NCI-H1092 treated with DMSO at 0.1 percent for 48 hours (cell line): ENCODE results near the gene PIP5KL1.

Source experiments
- DNase-seq: peaks from one replicate; lab custom pipeline; 2025; lab: John Stamatoyannopoulos, UW

Gene PIP5KL1

DNA sequence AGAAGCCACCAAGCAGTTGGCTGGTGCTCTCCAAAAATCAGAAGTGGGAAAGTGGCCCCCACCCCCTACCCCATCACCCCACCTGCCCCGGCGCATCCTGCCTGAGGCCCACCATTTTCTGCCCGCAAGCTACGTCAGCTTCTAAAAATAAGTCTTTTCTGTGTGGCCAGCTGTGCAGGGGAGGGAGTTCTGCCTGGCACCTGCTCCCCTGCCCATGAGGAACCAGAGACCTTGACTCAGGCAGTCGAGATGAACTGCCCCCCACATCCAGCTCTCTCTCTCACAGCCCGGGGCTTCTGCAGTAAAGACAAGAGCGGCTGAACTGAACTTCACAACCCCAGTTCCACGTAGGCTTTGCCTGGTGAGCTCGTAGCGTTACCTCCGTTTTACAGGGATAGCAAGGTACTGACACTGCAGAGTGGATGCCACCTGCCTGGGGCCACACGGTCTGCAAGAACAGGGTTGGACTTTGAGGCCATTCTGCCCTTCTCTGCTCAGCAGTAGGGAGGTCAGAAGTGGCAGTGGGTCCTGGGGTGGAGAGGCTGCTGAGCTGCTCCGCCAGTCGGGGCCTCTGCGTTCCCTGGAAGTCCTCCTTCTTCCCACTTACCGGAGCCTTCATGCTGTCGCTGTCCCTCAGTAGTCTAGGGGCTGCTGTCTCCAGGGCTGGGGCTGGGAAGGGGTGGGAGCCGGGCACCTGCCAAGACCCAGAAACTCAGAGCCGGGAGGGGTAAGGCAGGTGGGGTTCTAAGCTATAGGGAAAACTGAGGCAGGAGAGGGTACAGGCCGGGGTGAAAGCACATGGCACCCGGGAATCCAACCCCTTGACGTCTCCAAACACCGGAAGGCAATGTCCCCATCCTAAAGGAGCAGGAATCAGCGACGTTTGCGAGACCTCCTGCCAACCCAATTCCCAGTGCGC lies 14.5 kb downstream of the PIP5KL1 start:
- no peak for DNase-seq

DNA sequence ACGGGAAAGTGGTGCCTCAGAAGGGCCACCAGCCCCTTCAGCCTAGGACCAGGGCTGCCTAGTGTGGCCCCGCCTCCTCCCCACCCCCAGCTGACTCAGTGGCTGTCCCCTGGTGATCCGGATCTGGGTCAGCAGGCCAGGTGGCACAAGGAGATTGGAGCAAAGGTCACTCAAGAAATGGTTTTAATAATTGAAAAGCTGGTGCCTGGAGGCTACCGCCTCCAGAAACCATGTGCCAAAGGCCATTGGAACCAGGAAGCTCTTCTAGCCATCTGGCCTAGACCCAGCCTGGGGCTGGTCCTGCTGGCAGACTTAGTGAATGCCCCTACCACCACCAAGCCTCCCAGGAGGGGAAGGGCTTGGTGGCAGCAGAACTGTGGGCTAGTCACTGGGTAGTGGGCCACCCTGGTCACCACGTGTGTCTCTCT lies 15.2 kb downstream of the PIP5KL1 start:
- DNase-seq = no peak

DNA sequence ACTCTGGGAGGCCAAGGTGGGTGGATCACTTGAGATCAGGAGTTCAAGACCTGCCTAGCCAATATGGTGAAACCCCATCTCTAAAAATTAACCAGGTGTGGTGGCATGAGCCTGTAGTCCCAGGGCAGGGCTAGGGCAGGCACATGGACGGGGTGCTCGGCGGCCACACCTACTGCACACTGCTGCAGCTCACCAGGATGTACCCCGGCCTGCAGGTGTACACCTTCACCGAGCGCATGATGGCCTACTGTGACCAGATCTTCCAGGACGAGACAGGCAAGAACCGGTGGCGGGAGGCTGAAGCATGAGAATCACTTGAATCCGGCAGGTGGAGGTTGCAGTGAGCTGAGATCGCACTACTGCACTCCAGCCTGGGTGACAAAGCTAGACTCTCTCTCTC lies 16.9 kb downstream of the PIP5KL1 start:
- no peak for DNase-seq

DNA sequence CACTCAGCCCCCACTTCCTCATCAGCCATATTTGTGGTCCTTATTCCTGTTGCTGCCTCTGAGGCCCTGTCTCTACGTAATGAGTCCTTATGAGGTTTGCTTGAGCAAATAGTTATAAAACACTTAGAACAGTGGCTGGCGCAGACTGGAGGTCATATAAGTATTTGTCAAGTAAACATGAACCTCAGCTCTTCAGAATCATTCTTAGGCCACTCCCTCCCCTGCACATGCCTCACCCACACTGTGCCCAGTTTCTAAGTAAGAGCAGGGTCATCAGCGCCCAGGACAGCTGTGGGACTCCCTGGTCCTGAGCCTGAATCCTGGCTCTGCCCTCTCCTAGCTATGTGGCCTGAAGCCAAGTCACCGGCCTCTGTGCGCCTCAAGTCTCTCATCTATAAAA lies 17.7 kb downstream of the PIP5KL1 start:
- DNase-seq = no peak

DNA sequence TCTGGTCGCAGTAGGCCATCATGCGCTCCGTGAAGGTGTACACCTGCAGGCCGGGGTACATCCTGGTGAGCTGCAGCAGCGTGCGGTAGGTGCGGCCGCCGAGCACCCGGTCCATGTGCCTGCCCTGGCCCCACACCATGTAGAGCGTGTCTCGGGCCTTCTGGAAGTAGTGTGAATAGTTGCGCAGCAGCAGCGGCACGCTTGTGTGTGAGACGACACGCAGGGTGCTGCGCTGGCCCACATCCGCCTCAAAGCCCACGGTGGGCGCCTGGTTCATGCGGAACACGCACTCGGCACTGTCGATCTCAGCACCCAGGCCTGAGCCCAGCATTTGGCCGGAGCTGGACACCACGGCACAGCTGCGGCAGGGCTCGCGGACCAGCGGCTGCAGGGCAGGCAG lies 18.3 kb downstream of the PIP5KL1 start:
- DNase-seq = no peak

DNA sequence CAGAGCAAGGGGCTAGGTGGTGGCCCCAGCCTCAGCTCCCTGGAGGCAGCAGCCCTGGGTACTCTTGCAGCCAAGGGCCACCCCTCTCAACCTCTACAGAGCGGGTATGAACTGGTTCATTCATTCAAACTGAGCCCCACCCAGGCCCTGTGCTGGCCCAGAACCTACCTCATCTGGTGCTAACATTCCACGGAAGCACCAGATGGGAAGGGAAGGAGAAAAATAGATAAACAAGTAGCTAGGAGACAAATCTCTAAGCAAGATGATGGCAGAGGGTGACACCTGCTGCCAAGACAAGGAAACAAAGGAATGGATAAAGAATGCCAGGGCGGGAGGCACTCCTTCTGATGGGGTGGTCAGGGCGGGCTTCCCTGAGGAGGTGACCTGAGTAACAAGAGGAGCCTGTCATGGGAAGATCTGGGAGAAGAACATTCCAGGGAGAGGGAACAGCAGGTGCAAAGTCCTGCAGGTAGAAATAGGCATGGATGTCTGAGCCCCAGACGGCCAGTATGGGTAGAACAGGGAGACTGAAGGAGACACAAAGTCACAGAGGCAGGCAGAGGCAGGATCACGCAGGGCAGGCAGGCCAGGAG lies 19.9 kb downstream of the PIP5KL1 start:
- no peak for DNase-seq

DNA sequence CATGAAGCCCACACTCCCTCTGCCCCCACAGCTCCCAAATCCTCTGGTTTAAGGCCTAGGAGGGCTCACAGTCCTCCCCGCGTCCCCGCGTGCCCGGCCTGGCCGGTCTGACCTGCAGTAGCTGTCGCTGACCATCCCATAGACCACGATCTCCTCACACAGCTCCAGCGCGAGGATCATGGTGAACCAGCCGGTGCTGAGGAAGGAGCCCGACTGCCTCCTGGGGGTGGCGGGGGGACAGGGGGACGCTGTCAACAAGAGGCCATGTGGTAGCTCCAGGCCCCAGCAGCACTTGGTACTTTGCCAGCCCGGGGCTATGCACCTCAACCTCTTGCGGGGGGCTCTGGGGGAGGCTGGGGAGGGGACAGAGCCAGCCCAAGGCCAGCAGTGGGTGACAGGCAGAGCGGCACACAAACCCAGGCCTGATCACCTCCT lies 20.7 kb downstream of the PIP5KL1 start:
- no peak for DNase-seq

DNA sequence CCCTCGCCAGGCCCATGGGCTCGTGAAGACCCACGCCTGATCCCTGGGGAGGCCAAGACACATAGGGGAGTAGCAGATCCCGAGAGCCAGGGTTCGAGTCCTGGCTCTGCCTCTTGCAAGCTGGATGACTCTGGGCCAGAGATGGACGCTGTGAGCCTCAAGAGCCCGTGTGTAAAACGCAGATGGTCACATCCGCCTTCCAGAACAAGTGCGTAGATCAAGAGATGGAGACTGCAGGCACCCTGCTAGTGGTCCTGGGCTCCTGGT lies 22.0 kb downstream of the PIP5KL1 start:
- no peak for DNase-seq

DNA sequence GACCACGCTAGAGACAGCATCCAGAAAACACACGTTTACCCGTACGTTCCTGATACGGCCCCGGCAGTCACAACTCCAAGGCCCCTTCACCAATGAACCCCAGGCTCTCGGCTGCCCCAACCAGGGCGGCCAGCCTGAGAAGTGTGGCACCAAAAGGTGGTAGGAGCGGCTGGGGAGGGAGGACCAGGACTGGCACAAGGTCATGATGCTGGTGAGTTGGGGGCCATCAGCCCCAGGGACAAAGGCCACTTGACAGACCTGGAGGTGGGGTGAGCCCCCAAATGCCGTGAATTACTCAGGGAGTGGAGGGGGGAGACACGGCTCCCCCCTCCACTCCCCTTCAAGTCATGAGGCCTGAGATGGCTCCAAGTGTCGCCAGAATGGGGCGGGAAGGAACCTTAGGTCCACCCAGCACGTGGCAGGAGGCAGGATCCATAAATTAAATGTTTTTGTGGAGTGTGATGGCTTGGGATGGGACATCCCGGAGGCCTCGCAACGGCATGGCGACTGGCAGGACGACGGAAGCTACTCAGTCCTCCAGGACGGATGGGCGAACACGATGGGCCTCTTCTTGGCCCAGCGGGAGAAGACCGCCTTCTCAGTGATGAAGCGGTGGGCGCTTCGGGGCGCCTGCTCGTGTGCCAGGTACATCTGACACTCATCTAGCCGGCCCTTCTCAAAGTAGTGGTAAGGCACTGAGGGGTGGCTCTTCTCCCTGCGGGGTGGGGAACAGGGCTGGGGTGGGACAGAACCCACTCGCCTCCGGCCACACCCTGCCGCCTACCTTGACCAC lies 22.5 kb downstream of the PIP5KL1 start:
- DNase-seq = no peak

DNA sequence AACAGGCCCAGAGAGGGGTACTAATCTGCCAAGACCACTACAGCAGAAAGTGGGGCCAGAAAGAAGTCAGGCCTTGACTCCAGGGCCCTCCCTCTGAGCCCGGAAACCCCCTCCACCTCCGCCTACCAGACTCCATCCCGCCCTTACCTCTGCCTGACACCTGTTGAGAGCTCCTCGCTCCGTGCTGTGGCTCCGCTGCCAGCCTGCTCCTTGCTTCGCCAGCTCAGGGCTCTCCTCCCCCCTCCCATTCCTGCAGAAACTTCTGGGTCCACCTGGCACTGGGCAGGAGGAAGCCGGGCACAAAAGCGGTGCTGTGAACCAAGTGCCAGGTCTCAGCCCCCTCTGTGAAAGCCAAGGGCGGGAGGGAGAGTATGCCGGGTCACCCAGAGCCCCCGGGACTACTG lies 24.8 kb downstream of the PIP5KL1 start:
- no peak for DNase-seq

DNA sequence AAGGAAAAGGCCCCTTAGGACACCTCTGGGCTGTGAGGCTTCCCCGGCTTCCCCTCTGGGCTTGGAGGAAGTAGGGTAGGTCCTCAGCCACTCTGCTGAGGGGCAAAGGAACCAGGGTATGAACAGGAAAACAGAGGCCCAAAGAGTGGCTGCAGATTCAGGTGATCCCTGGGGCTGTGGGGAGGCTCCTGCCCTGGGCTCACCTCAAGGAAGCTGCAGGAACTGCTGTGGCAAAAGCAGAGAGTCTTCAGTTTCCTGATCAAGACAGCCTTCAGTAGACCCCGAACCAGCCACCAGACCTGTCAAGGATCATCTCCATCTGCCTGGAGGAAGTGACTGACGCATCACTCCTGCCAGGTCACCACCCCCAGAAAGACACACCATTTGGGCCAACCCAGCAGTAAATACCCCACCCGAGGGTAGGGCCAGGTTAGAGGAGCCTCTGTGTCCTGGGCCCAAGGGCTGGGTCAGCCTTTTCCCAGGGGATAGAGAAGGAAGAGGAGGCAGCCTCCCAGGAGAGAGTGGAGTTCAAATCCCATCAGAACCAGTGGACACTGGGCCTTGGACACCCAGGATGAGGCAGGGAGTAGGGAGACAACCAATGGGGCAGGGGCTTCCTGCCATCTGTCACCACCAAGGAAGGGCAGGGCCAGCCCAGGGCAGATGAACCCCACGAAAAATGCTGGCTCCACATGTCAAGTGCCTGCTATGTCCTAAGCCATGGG lies 25.4 kb downstream of the PIP5KL1 start:
- DNase-seq = no peak

DNA sequence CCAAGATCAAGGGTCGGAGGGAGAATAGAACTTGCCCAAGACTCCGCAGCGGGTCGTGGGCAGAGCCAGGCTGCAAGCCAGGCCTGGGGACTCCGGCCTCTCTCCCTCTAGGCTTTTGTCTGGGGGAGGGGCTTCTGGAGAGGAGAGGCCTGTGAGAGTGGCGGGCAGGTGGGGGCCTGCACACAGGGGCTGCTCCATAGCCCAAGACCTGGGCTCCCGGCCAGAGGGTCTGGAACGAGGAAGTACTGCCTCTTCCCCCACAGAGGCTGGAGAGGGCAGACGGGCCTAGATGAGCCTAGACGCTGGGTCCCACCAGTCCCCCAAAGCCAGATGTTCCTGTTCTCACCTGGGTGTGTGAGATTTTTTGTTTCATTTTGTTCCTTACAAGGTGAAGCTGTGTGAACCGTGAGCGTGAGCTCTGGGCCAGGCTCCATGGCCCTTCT lies 26.0 kb downstream of the PIP5KL1 start:
- DNase-seq = peak; percentile 67

DNA sequence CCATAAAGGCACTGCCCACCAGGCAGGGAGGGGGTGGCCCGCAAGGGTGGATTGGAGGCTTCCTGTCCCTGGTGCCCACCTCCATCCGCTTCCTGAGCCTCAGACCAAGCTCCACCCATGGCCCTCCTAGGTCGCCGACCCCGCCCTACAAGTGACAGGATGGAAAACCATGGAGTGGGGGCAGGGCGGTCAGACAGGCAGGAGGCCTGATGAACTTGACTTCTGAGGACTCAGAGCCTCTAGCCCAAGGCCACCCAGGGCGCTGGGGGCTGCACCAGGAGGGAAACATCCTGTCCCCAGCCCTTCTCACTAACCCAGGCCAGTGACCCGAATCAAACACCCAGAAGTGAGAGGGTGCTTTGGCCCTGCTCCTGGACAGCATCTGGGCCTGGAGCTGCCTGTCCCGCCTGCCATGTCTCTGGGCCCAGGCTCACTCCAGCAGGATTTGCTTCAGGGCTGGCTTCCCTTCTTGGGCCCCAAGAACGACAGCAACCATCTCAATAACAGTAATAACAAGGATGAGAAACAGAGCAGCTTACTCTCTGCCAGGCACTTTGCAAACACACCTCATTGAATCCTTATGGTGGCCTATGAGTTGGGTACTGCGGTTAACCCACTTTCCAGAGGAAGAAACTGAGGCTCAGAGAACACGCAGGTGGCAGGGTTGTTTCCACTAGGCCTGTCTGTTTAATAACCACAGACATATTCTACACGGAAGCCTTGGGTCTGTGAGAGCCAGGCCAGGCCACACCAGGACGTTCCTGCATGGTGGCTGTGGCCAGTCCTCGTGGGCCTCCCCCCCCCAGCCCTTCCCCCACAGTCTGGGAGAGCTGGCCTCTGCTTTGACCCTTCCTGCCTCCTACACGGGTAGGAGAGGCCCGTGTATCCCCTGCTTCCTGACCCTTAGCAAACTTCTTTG lies 26.8 kb downstream of the PIP5KL1 start:
- DNase-seq = no peak

DNA sequence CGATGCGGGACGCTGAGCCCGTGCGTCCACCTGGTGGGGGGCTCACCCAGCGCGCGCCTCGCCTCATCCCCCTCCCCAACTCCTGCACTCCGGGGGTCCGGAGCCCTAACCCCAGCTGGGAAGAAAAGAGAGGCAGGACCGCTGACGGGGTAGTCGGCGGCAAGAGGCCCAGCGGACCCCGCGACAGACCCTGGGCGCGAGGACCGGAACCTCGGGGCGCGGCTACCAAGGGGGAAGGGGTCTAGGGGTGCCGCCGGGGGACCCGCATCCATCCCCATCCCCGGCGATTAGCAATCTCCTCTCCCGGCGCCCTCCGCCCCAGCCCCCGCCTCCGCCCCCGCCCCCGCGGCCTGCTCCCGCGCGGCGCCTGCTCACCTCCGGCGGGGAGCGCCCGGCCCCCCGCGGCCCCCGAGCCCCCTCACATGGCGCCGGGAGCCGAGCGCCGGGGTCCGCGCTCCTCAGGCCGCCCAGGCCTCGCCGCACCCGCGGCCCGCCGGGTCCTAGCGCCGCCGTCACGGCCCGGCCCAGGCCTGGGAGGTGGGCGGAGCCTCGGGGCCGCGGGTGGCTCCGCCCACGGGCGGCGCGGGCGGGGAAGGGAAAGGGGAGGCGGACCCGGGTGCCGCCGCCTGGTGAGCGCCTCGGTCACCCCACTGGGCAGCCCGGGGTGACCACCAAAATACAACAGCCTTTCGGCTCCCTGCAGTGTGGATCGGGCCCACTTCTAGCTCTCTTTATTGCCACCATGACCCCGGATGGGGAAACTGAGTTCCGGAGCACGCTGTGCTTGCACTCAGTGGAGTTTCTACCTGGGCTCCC lies 31.2 kb downstream of the PIP5KL1 start, which contains the start of gene ST6GALNAC6:
ST6GALNAC6 (minus strand) TSS at position 476 of the 816 bp plus-strand sequence. CDS start 1,622 bp downstream, outside the sequence.
- DNase-seq = peak; percentile 34

DNA sequence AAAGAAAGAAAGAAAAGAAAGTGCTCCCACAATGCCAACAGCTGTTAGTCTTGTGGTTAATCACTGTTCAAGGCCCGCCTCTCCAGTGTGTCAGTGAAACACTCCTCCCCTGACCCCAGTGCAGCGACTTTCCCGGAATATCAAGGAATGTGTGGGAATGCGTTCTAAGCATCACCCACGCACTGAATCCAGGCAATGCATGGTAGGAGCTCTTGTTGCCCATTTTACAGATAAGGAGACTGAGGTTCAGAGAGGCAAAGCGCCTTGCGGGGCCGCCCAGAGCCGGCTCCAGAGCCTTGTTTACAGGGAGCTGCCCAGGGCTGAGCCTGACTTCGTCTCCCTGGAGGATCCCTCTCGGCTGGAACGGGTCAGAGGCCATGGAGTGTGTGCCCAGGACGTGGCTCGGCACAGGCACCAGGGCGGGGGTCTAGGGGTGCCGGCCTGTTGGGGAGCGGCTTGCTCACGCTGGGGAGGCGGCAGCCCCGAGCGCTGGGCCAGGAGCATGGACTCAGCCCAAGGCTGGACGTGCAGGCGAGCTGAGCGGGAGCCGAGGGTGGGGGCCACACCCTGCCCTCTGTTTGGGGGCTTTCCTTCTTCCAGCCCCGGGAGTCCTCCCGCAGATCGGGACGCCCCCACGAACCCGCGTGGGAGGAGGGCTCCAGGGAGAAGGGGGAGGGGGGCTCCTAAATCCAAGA lies 32.0 kb downstream of the PIP5KL1 start:
- no peak for DNase-seq

DNA sequence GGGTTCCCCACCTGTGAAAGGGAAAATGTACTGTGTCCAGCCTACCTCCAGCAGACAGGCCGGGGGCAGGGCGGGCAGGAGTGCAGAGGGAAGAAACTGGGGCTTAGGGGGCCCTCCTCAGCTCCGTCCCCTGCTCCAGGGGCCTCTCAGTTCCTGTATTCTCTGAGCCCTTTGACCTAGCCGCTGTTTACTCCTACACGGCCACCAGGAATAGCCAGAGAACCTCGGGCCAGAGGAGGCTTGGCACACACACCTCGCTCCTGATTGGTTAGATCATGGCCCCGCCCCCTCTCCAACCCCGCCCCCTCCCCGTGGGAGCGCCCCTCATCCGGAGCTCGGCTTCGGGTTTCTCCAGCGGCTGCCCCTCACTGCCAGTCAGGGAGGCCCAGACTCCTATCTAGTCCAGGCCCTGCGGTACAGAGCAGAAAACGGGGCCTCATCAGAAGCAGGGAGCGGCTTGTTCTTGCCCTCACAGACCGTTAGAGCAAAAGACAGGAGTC lies 33.3 kb downstream of the PIP5KL1 start:
- DNase-seq = no peak

DNA sequence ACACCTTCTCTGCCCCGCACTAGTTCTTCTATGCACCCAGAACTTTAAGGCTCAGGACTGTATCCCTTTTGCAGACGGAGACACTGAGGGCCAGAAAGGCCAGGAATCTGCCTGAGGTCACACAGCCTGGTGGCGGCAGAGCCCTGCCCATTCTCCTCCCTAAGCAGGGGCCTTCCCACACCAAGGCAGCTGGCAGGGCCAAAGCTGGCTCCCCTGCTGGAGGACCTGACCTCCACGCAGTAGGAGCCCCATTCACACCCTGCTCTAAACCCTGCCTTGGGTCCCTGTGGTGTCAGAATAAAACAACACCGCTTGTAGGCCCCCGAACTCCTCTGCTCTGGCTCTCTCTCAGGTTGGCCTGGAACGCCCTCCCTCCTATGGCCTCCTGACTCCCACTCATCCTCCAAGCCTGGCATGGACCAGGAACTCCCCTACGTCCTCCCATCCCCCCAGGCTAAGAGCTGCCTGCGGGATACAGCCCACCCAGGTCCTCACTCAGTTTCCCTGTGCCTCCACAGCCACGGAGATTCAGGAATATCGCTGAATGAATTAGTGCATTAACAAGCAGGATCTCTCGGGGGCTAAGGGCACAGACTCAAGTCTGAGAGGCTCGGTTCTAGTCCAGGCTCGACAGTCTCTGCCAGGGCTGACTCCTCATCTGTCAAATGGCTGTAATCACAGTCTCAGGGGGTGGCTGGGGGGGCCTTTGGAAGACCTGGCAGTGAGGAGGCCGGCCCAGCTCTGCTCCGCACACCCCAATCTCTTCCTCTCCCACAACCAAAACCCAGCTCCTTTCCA lies 34.0 kb downstream of the PIP5KL1 start:
- no peak for DNase-seq

DNA sequence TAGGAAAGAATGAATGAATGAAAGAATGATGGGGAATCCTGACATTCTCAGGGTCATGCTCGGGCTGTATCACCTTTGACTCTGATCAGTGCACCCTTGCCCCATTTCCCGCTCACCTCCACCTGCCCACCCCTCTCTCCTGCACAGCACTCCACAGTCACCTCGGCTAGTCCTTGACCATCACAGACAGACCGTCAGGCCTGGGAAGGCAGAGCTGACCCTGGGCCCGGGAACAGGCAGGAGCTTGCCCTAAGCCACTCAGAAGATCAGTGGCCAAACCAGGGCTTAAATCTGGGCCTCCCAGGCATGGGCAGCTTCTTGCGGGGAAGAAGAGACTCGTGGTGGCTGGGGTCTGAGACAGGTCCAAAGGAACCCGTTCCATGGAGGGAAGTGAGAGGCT lies 34.8 kb downstream of the PIP5KL1 start:
- DNase-seq = no peak
